ENCODE results near the gene AP3B1. TPM values are rescaled to one million over a fixed set of nuclear protein-coding genes. Genes with fewer than 3 reads are reported as not detected.

The AP3B1 gene
- total and polyA plus RNA-seq, 2 experiments from 2014 or later, result 32.1 to 46.3 TPM

DNA sequence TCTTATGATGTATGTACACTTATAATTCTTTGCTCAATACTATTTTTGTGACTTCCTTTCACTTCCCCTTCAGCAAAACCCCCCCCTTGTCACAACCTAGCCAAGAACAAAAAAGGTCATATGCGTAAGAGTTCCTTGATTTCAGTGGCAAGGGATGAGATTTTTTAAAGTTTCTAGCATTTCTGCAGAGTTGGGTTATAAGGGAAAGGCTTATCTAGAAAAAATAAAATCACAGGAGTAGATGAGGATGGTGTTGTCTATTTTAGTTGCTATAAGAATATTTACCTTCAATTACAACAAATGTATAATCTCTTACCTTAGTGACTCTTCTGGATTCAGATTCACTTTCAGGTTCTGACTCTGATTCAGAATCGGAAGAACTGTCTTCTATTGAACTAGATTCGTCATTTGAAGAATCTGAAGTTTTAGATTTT lies 184.6 kb downstream of the AP3B1 start:
- Mint-ChIP-seq H3K4me1 (peaks cover 2% of the 10 kb centered on the region; the same call in 2 of the 3 replicates), H3K9me3 (no peaks in the 10 kb centered on the region), H3K27ac (no peak overlapping the region), H3K4me3 (no peak overlapping the region), H3K27me3 (ENCODE audit: insufficient read depth, low read depth, poor library complexity) (no peaks in the 10 kb centered on the region), H3K36me3 (ENCODE audit: low read depth) (0 out of 3 replicates have a peak, but pooled peaks cover 6% of the 10 kb centered on the region)
- Histone ChIP-seq H3K79me2 (replicated peaks; ENCODE audit: insufficient read depth) (no peaks in the 10 kb centered on the region), H3F3A (replicated peaks; ENCODE audit: low read depth) (no peaks in the 10 kb centered on the region), H3K36me3 (ENCODE audit: insufficient read depth) (no peaks in the 10 kb centered on the region), H3K27ac (ENCODE audit: low read depth) (no peak overlapping the region), H3K4me1 (ENCODE audit: insufficient read depth) (no peaks in the 10 kb centered on the region; the same call in 1 of the 2 replicates), H4K20me1 (replicated peaks; ENCODE audit: insufficient read depth) (no peaks in the 10 kb centered on the region), H3K9me2 (ENCODE audit: insufficient read depth) (no peaks in the 10 kb centered on the region), H3K4me3 (no peak overlapping the region), H3K4me2 (no peak overlapping the region), H3K27me3 (ENCODE audit: insufficient read depth) (no peaks in the 10 kb centered on the region), H2AFZ (no peak overlapping the region)
- ATAC-seq (no peak), DNase-seq (ENCODE audit: low spot score) (no peak)
- TF ChIP-seq ZNF114 (CRISPR knock-in tag; IDR thresholded peaks at IDR 0.05), result no peak
- TF ChIP-seq STAT1 (IDR thresholded peaks at IDR 0.05; ENCODE audit: unreplicated experiment), result no peak
- TF ChIP-seq, protein P1, sequence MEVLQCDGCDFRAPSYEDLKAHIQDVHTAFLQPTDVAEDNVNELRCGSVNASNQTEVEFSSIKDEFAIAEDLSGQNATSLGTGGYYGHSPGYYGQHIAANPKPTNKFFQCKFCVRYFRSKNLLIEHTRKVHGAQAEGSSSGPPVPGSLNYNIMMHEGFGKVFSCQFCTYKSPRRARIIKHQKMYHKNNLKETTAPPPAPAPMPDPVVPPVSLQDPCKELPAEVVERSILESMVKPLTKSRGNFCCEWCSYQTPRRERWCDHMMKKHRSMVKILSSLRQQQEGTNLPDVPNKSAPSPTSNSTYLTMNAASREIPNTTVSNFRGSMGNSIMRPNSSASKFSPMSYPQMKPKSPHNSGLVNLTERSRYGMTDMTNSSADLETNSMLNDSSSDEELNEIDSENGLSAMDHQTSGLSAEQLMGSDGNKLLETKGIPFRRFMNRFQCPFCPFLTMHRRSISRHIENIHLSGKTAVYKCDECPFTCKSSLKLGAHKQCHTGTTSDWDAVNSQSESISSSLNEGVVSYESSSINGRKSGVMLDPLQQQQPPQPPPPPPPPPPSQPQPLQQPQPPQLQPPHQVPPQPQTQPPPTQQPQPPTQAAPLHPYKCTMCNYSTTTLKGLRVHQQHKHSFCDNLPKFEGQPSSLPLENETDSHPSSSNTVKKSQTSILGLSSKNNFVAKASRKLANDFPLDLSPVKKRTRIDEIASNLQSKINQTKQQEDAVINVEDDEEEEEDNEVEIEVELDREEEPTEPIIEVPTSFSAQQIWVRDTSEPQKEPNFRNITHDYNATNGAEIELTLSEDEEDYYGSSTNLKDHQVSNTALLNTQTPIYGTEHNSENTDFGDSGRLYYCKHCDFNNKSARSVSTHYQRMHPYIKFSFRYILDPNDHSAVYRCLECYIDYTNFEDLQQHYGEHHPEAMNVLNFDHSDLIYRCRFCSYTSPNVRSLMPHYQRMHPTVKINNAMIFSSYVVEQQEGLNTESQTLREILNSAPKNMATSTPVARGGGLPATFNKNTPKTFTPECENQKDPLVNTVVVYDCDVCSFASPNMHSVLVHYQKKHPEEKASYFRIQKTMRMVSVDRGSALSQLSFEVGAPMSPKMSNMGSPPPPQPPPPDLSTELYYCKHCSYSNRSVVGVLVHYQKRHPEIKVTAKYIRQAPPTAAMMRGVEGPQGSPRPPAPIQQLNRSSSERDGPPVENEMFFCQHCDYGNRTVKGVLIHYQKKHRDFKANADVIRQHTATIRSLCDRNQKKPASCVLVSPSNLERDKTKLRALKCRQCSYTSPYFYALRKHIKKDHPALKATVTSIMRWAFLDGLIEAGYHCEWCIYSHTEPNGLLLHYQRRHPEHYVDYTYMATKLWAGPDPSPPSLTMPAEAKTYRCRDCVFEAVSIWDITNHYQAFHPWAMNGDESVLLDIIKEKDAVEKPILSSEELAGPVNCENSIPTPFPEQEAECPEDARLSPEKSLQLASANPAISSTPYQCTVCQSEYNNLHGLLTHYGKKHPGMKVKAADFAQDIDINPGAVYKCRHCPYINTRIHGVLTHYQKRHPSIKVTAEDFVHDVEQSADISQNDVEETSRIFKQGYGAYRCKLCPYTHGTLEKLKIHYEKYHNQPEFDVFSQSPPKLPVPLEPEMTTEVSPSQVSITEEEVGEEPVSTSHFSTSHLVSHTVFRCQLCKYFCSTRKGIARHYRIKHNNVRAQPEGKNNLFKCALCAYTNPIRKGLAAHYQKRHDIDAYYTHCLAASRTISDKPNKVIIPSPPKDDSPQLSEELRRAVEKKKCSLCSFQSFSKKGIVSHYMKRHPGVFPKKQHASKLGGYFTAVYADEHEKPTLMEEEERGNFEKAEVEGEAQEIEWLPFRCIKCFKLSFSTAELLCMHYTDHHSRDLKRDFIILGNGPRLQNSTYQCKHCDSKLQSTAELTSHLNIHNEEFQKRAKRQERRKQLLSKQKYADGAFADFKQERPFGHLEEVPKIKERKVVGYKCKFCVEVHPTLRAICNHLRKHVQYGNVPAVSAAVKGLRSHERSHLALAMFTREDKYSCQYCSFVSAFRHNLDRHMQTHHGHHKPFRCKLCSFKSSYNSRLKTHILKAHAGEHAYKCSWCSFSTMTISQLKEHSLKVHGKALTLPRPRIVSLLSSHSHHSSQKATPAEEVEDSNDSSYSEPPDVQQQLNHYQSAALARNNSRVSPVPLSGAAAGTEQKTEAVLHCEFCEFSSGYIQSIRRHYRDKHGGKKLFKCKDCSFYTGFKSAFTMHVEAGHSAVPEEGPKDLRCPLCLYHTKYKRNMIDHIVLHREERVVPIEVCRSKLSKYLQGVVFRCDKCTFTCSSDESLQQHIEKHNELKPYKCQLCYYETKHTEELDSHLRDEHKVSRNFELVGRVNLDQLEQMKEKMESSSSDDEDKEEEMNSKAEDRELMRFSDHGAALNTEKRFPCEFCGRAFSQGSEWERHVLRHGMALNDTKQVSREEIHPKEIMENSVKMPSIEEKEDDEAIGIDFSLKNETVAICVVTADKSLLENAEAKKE (CRISPR knock-in tag; IDR thresholded peaks at IDR 0.05), result no peak
- TF ChIP-seq, protein P2, sequence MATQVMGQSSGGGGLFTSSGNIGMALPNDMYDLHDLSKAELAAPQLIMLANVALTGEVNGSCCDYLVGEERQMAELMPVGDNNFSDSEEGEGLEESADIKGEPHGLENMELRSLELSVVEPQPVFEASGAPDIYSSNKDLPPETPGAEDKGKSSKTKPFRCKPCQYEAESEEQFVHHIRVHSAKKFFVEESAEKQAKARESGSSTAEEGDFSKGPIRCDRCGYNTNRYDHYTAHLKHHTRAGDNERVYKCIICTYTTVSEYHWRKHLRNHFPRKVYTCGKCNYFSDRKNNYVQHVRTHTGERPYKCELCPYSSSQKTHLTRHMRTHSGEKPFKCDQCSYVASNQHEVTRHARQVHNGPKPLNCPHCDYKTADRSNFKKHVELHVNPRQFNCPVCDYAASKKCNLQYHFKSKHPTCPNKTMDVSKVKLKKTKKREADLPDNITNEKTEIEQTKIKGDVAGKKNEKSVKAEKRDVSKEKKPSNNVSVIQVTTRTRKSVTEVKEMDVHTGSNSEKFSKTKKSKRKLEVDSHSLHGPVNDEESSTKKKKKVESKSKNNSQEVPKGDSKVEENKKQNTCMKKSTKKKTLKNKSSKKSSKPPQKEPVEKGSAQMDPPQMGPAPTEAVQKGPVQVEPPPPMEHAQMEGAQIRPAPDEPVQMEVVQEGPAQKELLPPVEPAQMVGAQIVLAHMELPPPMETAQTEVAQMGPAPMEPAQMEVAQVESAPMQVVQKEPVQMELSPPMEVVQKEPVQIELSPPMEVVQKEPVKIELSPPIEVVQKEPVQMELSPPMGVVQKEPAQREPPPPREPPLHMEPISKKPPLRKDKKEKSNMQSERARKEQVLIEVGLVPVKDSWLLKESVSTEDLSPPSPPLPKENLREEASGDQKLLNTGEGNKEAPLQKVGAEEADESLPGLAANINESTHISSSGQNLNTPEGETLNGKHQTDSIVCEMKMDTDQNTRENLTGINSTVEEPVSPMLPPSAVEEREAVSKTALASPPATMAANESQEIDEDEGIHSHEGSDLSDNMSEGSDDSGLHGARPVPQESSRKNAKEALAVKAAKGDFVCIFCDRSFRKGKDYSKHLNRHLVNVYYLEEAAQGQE (IDR thresholded peaks at IDR 0.05; ENCODE audit: unreplicated experiment), result no peak
- TF ChIP-seq EZH2phosphoT487 (IDR thresholded peaks at IDR 0.05; ENCODE audit: unreplicated experiment), result no peak
- no peak for TF ChIP-seq EZH2 (IDR thresholded peaks at IDR 0.05; ENCODE audit: low read depth, unreplicated experiment)
- TF ChIP-seq CREB1 (CRISPR knock-in tag; IDR thresholded peaks at IDR 0.05; ENCODE audit: low read depth), result no peak
- TF ChIP-seq, protein P3, sequence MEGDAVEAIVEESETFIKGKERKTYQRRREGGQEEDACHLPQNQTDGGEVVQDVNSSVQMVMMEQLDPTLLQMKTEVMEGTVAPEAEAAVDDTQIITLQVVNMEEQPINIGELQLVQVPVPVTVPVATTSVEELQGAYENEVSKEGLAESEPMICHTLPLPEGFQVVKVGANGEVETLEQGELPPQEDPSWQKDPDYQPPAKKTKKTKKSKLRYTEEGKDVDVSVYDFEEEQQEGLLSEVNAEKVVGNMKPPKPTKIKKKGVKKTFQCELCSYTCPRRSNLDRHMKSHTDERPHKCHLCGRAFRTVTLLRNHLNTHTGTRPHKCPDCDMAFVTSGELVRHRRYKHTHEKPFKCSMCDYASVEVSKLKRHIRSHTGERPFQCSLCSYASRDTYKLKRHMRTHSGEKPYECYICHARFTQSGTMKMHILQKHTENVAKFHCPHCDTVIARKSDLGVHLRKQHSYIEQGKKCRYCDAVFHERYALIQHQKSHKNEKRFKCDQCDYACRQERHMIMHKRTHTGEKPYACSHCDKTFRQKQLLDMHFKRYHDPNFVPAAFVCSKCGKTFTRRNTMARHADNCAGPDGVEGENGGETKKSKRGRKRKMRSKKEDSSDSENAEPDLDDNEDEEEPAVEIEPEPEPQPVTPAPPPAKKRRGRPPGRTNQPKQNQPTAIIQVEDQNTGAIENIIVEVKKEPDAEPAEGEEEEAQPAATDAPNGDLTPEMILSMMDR (conservative IDR thresholded peaks at IDR 0.05; ENCODE audit: low read depth in 2 of 2), result no peak
- TF ChIP-seq NANOG (IDR thresholded peaks at IDR 0.05; ENCODE audit: borderline replicate concordance), result no peak
- TF ChIP-seq JUNB (IDR thresholded peaks at IDR 0.05; ENCODE audit: unreplicated experiment), result no peak
- TF ChIP-seq, protein P4, sequence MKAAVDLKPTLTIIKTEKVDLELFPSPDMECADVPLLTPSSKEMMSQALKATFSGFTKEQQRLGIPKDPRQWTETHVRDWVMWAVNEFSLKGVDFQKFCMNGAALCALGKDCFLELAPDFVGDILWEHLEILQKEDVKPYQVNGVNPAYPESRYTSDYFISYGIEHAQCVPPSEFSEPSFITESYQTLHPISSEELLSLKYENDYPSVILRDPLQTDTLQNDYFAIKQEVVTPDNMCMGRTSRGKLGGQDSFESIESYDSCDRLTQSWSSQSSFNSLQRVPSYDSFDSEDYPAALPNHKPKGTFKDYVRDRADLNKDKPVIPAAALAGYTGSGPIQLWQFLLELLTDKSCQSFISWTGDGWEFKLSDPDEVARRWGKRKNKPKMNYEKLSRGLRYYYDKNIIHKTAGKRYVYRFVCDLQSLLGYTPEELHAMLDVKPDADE (IDR thresholded peaks at IDR 0.05), result no peak
- no peak for TF ChIP-seq POLR2AphosphoS5 (IDR thresholded peaks at IDR 0.05; ENCODE audit: low read depth)
- TF ChIP-seq ZNF331 (CRISPR knock-in tag; IDR thresholded peaks at IDR 0.05; ENCODE audit: low read depth), result no peak

Data from GM23338 (cell line).